ENCODE results near the gene HSD17B14. TPM values are rescaled to one million over a fixed set of nuclear protein-coding genes. Genes with fewer than 3 reads are reported as not detected.

HSD17B14 gene
- total and polyA plus RNA-seq, 8 donors: 2.8 to 41.4 (median 9.4) TPM; not detected in 1

GRCh38 chr19:48858984-48859710 is 22.9 kb upstream of the HSD17B14 start:
- peaks cover 4 to 33% (median 15%) of the 10 kb centered on the region in 4 donors for H3K36me3 ChIP-seq
- WGBS, 5 donors: 54 to 77% (median 68%) methylated on average over 32 to 34 of the region's 34 CpGs
- no peaks in the 10 kb centered on the region for H3K9me3 ChIP-seq
- peaks cover 0 to 11% (median 4%) of the 10 kb centered on the region in 4 donors for H3K4me1 ChIP-seq
- no peak overlapping the region for H3K27ac ChIP-seq
- peak in 1 of 2 donors; percentile 84 for DNase-seq
- H3K27me3 ChIP-seq: no peaks in the 10 kb centered on the region
- peak overlapping the region in 3 of 4 donors; percentile 6 to 18 (median 8) for H3K4me3 ChIP-seq
- TF ChIP-seq CTCF (IDR thresholded peaks at IDR 0.05): no peak
- no peak for TF ChIP-seq POLR2A (IDR thresholded peaks at IDR 0.05)
- no peak for TF ChIP-seq EP300 (IDR thresholded peaks at IDR 0.05)
- TF ChIP-seq POLR2AphosphoS5 (IDR thresholded peaks at IDR 0.05): no peak
- intact Hi-C loops (cut with DNase I; ENCODE audit: low total_unique reads): no loop called here

GRCh38 chr19:48856921-48857320 is 20.6 kb upstream of the HSD17B14 start:
- H3K36me3 ChIP-seq: peaks cover 4 to 40% (median 18%) of the 10 kb centered on the region in 4 donors
- H3K27ac ChIP-seq: no peak overlapping the region
- no peaks in the 10 kb centered on the region for H3K27me3 ChIP-seq
- H3K9me3 ChIP-seq: no peaks in the 10 kb centered on the region
- no peak for DNase-seq
- no peak for TF ChIP-seq POLR2AphosphoS5 (IDR thresholded peaks at IDR 0.05)
- no peak for TF ChIP-seq CTCF (IDR thresholded peaks at IDR 0.05)
- no peak for TF ChIP-seq EP300 (IDR thresholded peaks at IDR 0.05)
- no peak for TF ChIP-seq POLR2A (IDR thresholded peaks at IDR 0.05)
- no peak overlapping the region for H3K4me3 ChIP-seq
- 87 to 98% (median 95%) methylated on average over 6 of the region's 6 CpGs for WGBS, 5 donors
- intact Hi-C loops (cut with DNase I; ENCODE audit: low total_unique reads): no loop called here
- H3K4me1 ChIP-seq: peaks cover 0 to 15% (median 6%) of the 10 kb centered on the region in 4 donors

- no peaks in the 10 kb centered on the region for H3K27me3 ChIP-seq
- H3K4me3 ChIP-seq: no peak overlapping the region
- intact Hi-C loops (cut with DNase I; ENCODE audit: low total_unique reads): no loop called here
- no peak overlapping the region for H3K27ac ChIP-seq
- DNase-seq: no peak
- WGBS, 5 donors: 65 to 74% (median 71%) methylated on average over 7 of the region's 7 CpGs
- H3K9me3 ChIP-seq: no peaks in the 10 kb centered on the region
- peaks cover 0 to 15% (median 6%) of the 10 kb centered on the region in 4 donors for H3K4me1 ChIP-seq
- peaks cover 0 to 26% (median 9%) of the 10 kb centered on the region in 4 donors for H3K36me3 ChIP-seq
- TF ChIP-seq EP300 (IDR thresholded peaks at IDR 0.05) (no peak), CTCF (IDR thresholded peaks at IDR 0.05) (no peak), POLR2AphosphoS5 (IDR thresholded peaks at IDR 0.05) (no peak), POLR2A (IDR thresholded peaks at IDR 0.05) (no peak)
Observed at GRCh38 chr19:48854103-48854502, 17.8 kb upstream of the HSD17B14 start.

- no peaks in the 10 kb centered on the region for H3K27me3 ChIP-seq
- H3K9me3 ChIP-seq: no peaks in the 10 kb centered on the region
- peak overlapping the region in 1 of 5 donors; percentile 10 for H3K27ac ChIP-seq
- H3K4me3 ChIP-seq: no peak overlapping the region
- no peak for TF ChIP-seq CTCF (IDR thresholded peaks at IDR 0.05)
- TF ChIP-seq EP300 (IDR thresholded peaks at IDR 0.05): no peak
- TF ChIP-seq POLR2A (IDR thresholded peaks at IDR 0.05): no peak
- TF ChIP-seq POLR2AphosphoS5 (IDR thresholded peaks at IDR 0.05): no peak
- WGBS, 5 donors: 89 to 96% (median 91%) methylated on average over 8 of the region's 8 CpGs
- DNase-seq: no peak
- H3K4me1 ChIP-seq: peaks cover 0 to 15% (median 3%) of the 10 kb centered on the region in 4 donors
- intact Hi-C loops (cut with DNase I; ENCODE audit: low total_unique reads): no loop called here
- H3K36me3 ChIP-seq: peaks cover 0 to 28% (median 9%) of the 10 kb centered on the region in 4 donors
Observed at GRCh38 chr19:48853483-48853882, 17.2 kb upstream of the HSD17B14 start.

Measured in stomach (tissue), 9 donors.